ENCODE data around the gene MYEF2. TPM values are rescaled to one million over a fixed set of nuclear protein-coding genes. Genes with fewer than 3 reads are reported as not detected.

Gene MYEF2
- total RNA-seq, 1 donor from 2014 or later: 22.6 TPM

- Mint-ChIP-seq H3K27ac (ENCODE audit: unreplicated experiment) (no peak overlapping the region), H3K27me3 (ENCODE audit: low read depth, unreplicated experiment) (peaks cover 8% of the 10 kb centered on the region), H3K4me3 (ENCODE audit: unreplicated experiment) (no peak overlapping the region), H3K4me1 (ENCODE audit: low read depth, unreplicated experiment) (peaks cover 3% of the 10 kb centered on the region), H3K36me3 (ENCODE audit: low read depth, unreplicated experiment) (no peaks in the 10 kb centered on the region), H3K9me3 (ENCODE audit: unreplicated experiment) (peaks cover 7% of the 10 kb centered on the region)
- H3K79me2 ChIP-seq (ENCODE audit: insufficient read depth, low read length): no peaks in the 10 kb centered on the region
- H3K9me3 ChIP-seq (ENCODE audit: insufficient read depth, low read depth, low read length): no peaks in the 10 kb centered on the region
- H4K20me1 ChIP-seq (ENCODE audit: insufficient read depth, low read length): no peaks in the 10 kb centered on the region
- H2AFZ ChIP-seq (ENCODE audit: low read depth, low read length): no peak overlapping the region
- no peaks in the 10 kb centered on the region for H3K27me3 ChIP-seq (ENCODE audit: insufficient read depth, low read length)
- no peak for DNase-seq (ENCODE audit: low read depth)
- no peak overlapping the region for H3K9ac ChIP-seq (ENCODE audit: low read length)
- no peak for TF ChIP-seq EZH2 (IDR thresholded peaks at IDR 0.05; ENCODE audit: insufficient read depth, low read length)
- TF ChIP-seq, protein P1, sequence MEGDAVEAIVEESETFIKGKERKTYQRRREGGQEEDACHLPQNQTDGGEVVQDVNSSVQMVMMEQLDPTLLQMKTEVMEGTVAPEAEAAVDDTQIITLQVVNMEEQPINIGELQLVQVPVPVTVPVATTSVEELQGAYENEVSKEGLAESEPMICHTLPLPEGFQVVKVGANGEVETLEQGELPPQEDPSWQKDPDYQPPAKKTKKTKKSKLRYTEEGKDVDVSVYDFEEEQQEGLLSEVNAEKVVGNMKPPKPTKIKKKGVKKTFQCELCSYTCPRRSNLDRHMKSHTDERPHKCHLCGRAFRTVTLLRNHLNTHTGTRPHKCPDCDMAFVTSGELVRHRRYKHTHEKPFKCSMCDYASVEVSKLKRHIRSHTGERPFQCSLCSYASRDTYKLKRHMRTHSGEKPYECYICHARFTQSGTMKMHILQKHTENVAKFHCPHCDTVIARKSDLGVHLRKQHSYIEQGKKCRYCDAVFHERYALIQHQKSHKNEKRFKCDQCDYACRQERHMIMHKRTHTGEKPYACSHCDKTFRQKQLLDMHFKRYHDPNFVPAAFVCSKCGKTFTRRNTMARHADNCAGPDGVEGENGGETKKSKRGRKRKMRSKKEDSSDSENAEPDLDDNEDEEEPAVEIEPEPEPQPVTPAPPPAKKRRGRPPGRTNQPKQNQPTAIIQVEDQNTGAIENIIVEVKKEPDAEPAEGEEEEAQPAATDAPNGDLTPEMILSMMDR (IDR thresholded peaks at IDR 0.05; ENCODE audit: insufficient read depth, low read depth, low read length): no peak
- H3K4me3 ChIP-seq (ENCODE audit: insufficient read depth, low read depth, low read length): no peak overlapping the region
- peaks cover 5% of the 10 kb centered on the region for H3K4me1 ChIP-seq (ENCODE audit: insufficient read depth, low read length)
- H3K36me3 ChIP-seq (ENCODE audit: insufficient read depth, low read length): no peaks in the 10 kb centered on the region
- no peak overlapping the region for H3K4me2 ChIP-seq (ENCODE audit: low read length)
- no peak overlapping the region for H3K27ac ChIP-seq (ENCODE audit: low read depth, low read length)
- no peak for FAIRE-seq
These were observed 86.6 kb downstream of the MYEF2 start for GRCh38 chr15:48091522-48091921.

- Mint-ChIP-seq H3K4me3 (ENCODE audit: unreplicated experiment) (no peak overlapping the region), H3K27ac (ENCODE audit: unreplicated experiment) (no peak overlapping the region), H3K4me1 (ENCODE audit: low read depth, unreplicated experiment) (peaks cover 7% of the 10 kb centered on the region), H3K36me3 (ENCODE audit: low read depth, unreplicated experiment) (no peaks in the 10 kb centered on the region), H3K27me3 (ENCODE audit: low read depth, unreplicated experiment) (peaks cover 8% of the 10 kb centered on the region), H3K9me3 (ENCODE audit: unreplicated experiment) (peaks cover 4% of the 10 kb centered on the region)
- Histone ChIP-seq H3K9ac (ENCODE audit: low read length) (no peak overlapping the region), H3K36me3 (ENCODE audit: insufficient read depth, low read length) (no peaks in the 10 kb centered on the region), H3K9me3 (ENCODE audit: insufficient read depth, low read depth, low read length) (no peaks in the 10 kb centered on the region), H3K4me2 (ENCODE audit: low read length) (no peak overlapping the region), H3K27me3 (ENCODE audit: insufficient read depth, low read length) (no peaks in the 10 kb centered on the region), H4K20me1 (ENCODE audit: insufficient read depth, low read length) (no peaks in the 10 kb centered on the region), H3K27ac (ENCODE audit: low read depth, low read length) (no peak overlapping the region), H3K4me3 (ENCODE audit: insufficient read depth, low read depth, low read length) (no peak overlapping the region), H2AFZ (ENCODE audit: low read depth, low read length) (no peak overlapping the region), H3K79me2 (ENCODE audit: insufficient read depth, low read length) (no peaks in the 10 kb centered on the region), H3K4me1 (ENCODE audit: insufficient read depth, low read length) (peaks cover 7% of the 10 kb centered on the region)
- no peak for TF ChIP-seq EZH2 (IDR thresholded peaks at IDR 0.05; ENCODE audit: insufficient read depth, low read length)
- TF ChIP-seq, protein P1 (IDR thresholded peaks at IDR 0.05; ENCODE audit: insufficient read depth, low read depth, low read length): no peak
- DNase-seq (ENCODE audit: low read depth) (no peak), FAIRE-seq (no peak)
These were observed 87.4 kb downstream of the MYEF2 start for GRCh38 chr15:48090666-48091065.

DNA sequence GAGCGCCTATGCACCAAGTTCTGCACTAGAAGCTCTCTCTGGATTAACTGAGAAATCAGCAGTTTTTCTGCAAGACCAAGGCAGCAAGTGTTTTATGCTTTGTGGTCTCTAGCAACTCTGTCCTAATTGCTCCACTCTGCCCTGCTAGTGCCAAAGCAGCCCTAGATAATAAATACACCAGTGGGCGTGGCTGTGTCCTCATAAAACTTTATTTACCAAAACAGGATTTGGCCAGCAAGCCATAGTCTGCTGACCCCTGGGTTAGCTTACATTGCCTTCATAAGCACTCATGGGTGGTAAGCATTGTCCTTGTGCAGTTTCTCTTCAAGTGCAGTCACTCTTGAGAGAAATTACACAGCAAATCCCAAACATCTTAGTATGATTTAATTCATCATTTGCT lies 88.0 kb downstream of the MYEF2 start:
- Histone ChIP-seq H3K4me2 (ENCODE audit: low read length) (no peak overlapping the region), H3K36me3 (ENCODE audit: insufficient read depth, low read length) (no peaks in the 10 kb centered on the region), H3K79me2 (ENCODE audit: insufficient read depth, low read length) (no peaks in the 10 kb centered on the region), H4K20me1 (ENCODE audit: insufficient read depth, low read length) (no peaks in the 10 kb centered on the region), H3K9ac (ENCODE audit: low read length) (no peak overlapping the region), H3K4me3 (ENCODE audit: insufficient read depth, low read depth, low read length) (no peak overlapping the region), H3K9me3 (ENCODE audit: insufficient read depth, low read depth, low read length) (no peaks in the 10 kb centered on the region), H3K27ac (ENCODE audit: low read depth, low read length) (no peak overlapping the region), H3K4me1 (ENCODE audit: insufficient read depth, low read length) (peaks cover 7% of the 10 kb centered on the region), H2AFZ (ENCODE audit: low read depth, low read length) (no peak overlapping the region), H3K27me3 (ENCODE audit: insufficient read depth, low read length) (no peaks in the 10 kb centered on the region)
- TF ChIP-seq EZH2 (IDR thresholded peaks at IDR 0.05; ENCODE audit: insufficient read depth, low read length): no peak
- TF ChIP-seq, protein P1 (IDR thresholded peaks at IDR 0.05; ENCODE audit: insufficient read depth, low read depth, low read length): no peak
- Mint-ChIP-seq H3K4me1 (ENCODE audit: low read depth, unreplicated experiment) (peaks cover 7% of the 10 kb centered on the region), H3K27me3 (ENCODE audit: low read depth, unreplicated experiment) (peaks cover 8% of the 10 kb centered on the region), H3K27ac (ENCODE audit: unreplicated experiment) (no peak overlapping the region), H3K36me3 (ENCODE audit: low read depth, unreplicated experiment) (no peaks in the 10 kb centered on the region), H3K4me3 (ENCODE audit: unreplicated experiment) (no peak overlapping the region), H3K9me3 (ENCODE audit: unreplicated experiment) (peaks cover 4% of the 10 kb centered on the region)
- FAIRE-seq (no peak), DNase-seq (ENCODE audit: low read depth) (no peak)

Measured in astrocyte (in vitro differentiated cells and primary cell).